Fibroblast of mammary gland (primary cell): ENCODE data around the gene SLC12A7.
"Not testable (repeated sequence)": the region's sequence is repeated elsewhere in the genome, so short reads cannot be mapped to it uniquely, and the experiment has no call there.

Experiments used
- DNase-seq: peaks from one replicate; pipeline ENCODE4 v3.0.0-alpha.2; 2010; ENCODE audit warnings: low read depth
- H3K4me3 ChIP-seq: 2 replicates; pipeline ENCODE4 v1.5.1; 2011; ENCODE audit warnings: low read depth, mild to moderate bottlenecking, low read length, moderate library complexity; ENCODE audit not compliant: control insufficient read depth
- TF ChIP-seq, protein P1 (sequence below): conservative IDR thresholded peaks from 2 replicates; pipeline ENCODE4 v1.5.1; 2011; ENCODE audit warnings: low read depth, low read length, inconsistent platforms; ENCODE audit not compliant: control insufficient read depth, insufficient read depth

SLC12A7 gene

DNA sequence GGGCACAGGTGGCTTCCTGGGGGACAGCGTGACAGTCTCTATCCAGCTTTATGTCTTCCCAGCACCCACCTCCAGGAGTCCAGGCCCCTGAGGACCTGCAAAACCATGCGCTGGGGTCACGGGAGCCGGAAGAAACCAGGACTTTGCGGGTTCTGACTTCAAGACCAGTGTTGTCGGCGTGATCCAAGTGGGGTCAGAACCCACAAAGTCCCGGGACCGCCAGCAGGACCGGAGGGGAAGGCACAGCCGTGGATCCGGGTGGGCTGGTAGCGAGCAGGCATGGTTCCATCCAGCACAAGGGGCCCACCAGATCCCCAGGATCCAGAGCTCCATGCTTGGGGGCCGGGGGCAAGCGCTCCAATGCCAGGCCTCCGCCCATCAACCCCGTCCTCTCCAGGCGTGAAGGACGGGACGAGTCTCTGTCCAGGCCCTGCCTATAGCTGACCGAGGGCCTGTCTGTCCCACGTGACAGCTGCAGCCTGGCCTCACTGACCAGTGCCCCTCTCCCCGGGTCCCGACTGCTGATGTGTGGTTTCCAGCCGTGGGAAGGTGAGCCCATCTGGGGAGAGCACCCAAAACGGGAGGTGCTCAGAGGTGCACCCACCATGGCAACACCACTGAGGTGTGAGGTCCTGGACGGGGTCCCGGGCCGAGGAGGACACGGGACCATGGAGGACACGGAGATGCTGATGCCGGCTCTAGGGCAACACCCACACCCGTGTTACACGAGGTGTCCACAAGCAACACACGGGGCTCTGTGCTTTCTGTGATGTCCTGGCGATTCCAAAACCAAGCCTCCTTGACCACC is 48.9 kb downstream of the SLC12A7 start:
- no peak overlapping the region for H3K4me3 ChIP-seq
- TF ChIP-seq, protein P1, sequence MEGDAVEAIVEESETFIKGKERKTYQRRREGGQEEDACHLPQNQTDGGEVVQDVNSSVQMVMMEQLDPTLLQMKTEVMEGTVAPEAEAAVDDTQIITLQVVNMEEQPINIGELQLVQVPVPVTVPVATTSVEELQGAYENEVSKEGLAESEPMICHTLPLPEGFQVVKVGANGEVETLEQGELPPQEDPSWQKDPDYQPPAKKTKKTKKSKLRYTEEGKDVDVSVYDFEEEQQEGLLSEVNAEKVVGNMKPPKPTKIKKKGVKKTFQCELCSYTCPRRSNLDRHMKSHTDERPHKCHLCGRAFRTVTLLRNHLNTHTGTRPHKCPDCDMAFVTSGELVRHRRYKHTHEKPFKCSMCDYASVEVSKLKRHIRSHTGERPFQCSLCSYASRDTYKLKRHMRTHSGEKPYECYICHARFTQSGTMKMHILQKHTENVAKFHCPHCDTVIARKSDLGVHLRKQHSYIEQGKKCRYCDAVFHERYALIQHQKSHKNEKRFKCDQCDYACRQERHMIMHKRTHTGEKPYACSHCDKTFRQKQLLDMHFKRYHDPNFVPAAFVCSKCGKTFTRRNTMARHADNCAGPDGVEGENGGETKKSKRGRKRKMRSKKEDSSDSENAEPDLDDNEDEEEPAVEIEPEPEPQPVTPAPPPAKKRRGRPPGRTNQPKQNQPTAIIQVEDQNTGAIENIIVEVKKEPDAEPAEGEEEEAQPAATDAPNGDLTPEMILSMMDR: no peak
- no peak for DNase-seq

DNA sequence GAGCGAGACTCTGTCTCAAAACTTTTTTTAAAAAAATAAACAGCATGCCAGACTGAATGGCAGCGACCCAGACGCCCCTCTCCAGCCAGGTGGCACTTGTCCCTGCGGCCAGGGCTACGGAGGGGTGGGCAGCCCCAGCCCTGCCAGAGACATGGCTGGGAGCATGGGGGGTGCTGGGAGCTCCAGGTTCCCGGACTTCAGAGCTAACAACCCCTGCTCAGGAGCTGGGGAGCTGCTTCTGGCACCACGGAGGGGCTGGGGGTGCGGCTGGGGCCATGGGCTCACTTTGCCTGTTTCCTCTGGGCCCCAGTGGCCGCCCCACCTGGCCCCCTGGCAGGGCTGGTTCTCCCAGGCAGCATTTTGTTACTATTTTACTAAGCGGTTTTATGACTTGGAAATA is 49.9 kb downstream of the SLC12A7 start:
- TF ChIP-seq, protein P1: no peak
- H3K4me3 ChIP-seq: no peak overlapping the region
- no peak for DNase-seq

DNA sequence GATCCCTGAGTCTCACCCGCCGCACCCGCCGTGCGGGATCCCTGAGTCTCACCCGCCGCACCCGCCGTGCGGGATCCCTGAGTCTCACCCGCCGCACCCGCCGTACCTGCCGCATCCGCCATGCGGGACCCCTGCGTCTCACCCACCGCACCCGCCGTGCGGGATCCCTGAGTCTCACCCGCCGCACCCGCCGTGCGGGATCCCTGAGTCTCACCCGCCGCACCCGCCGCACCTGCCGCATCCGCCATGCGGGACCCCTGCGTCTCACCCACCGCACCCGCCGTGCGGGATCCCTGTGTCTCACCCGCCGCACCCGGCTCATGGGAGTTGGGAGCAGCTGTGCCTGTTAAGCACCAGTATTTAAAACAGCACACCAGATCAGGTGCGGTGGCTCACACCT is 50.6 kb downstream of the SLC12A7 start:
- not testable (repeated sequence) for H3K4me3 ChIP-seq, DNase-seq

DNA sequence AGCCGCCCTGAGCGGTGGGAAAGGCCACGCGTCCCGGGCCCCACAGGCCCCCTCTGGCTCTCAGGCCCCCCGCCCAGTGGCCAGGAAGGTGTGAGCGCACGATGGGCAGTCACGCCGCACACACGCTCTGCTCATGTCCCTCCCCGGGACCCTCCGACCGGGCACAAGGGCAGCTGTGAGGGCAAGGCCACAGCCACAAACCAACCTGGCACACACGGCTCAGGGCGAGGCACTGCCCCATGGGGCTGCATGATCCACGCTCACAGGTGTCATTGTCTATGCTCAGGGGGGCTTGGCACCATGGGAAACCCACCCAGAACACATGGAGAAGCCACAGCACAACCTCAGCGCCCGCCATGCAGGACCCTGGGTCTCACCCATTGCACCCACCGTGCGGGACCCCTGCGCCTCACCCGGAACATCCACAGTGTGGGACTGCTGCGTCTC is 51.3 kb downstream of the SLC12A7 start:
- DNase-seq: no peak
- TF ChIP-seq, protein P1: no peak
- H3K4me3 ChIP-seq: no peak overlapping the region

DNA sequence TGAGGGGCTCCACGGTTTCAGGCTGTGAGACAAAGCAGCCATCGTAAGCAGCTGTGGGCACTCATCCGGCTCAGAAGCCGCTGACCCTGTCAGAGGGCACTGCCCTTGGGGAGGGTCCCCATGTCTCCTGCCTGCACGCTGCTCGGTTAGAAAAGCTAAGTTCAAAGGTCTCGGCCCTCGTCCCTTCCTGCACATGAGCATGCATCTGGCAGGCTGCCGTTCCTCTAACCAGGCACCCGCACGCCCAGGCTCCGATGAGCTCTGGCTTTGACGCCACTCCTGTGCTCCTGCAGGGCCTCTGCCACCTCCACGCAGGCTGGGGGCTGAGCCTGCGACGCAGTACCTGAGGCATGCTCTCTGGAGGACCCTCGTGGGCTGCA is 52.0 kb downstream of the SLC12A7 start:
- H3K4me3 ChIP-seq: no peak overlapping the region
- TF ChIP-seq, protein P1: no peak
- no peak for DNase-seq

DNA sequence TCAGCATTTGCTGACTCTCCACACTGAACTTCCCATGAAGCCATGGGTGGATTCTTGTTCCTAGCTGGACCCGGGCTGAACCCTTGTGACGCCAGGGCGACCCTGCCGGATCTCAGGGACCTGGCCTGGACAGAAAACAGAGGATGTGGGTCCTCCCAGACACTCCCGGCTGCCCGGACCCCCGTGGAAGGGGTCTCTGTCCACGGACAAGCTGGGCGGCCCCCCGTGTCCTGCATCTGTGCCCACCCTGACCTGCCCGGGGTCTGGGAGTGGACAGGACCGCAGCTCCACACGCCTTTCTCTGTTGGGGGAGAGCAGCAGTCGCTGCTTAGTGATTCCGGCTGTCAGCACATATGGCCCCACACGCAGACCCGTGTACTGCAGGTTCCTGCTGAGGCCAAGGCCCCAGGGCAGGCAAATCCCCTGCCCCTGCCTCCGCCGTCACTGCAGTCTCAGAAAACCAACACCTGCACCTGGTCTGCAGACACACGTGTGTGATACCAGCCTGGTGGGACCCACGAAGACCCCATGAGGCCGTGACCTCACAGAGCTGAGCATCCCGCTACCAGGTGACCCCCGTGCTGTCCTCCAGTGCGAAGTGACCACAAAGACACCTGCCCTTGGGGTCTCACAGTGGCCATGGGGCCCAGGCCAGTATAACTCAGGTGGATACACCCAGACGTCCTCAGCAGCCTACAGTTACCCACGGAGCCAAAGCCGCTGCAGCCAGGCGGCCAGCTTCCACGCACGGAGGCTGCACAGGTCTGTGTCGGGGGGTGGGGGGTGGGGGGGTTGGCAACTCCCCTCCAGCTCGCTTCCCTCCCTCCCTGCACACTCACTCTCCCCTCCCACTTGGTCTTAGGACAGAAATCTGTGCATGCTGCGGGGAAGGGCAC is 52.6 kb downstream of the SLC12A7 start:
- TF ChIP-seq, protein P1: no peak
- no peak overlapping the region for H3K4me3 ChIP-seq
- DNase-seq: no peak
